CD1c-positive myeloid dendritic cell (primary cell): ENCODE results near the gene RAB40B.

Source experiments
- DNase-seq: peaks from one replicate; pipeline ENCODE4 v3.0.0-alpha.2; 2016; ENCODE audit errors: extremely low spot score

The RAB40B gene

GRCh38 chr17:82615084-82616020 lies 83.1 kb downstream of the RAB40B start:
- no peak for DNase-seq

- DNase-seq = no peak
Observed at GRCh38 chr17:82614095-82614631, 84.3 kb downstream of the RAB40B start.

GRCh38 chr17:82613283-82614094 lies 85.0 kb downstream of the RAB40B start:
- no peak for DNase-seq

- no peak for DNase-seq
Observed at GRCh38 chr17:82611140-82612058, 87.1 kb downstream of the RAB40B start.

- no peak for DNase-seq
Observed at GRCh38 chr17:82609655-82610054, 88.8 kb downstream of the RAB40B start.

GRCh38 chr17:82608816-82609215 lies 89.7 kb downstream of the RAB40B start:
- no peak for DNase-seq

- DNase-seq = no peak
Observed at GRCh38 chr17:82605939-82606600, 92.4 kb downstream of the RAB40B start.
